ENCODE measurements around the gene BABAM2. TPM values are rescaled to one million over a fixed set of nuclear protein-coding genes. Genes with fewer than 3 reads are reported as not detected.

The BABAM2 gene
- total RNA-seq, 4 donors from 2014 or later = 35.5 to 44.9 (median 39.9) TPM

- no peaks in the 10 kb centered on the region for H3K4me1 ChIP-seq
- H3K27me3 ChIP-seq = no peaks in the 10 kb centered on the region
- H3K9me3 ChIP-seq = no peaks in the 10 kb centered on the region
- H3K27ac ChIP-seq (replicated peaks in 1 of 4) = no peak overlapping the region
- TF ChIP-seq POLR2A (IDR thresholded peaks at IDR 0.05; ENCODE audit: low read depth) (no peak), EP300 (IDR thresholded peaks at IDR 0.05) (no peak), CTCF (IDR thresholded peaks at IDR 0.05) (no peak), POLR2AphosphoS5 (IDR thresholded peaks at IDR 0.05) (no peak)
- H3K4me3 ChIP-seq = no peak overlapping the region
- 100% methylated on average over 3 of the region's 3 CpGs for WGBS
- H3K36me3 ChIP-seq = no peaks in the 10 kb centered on the region
- DNase-seq (ENCODE audit: extremely low spot score) = no peak
- intact Hi-C loops (cut with DNase I) = no loop called here
Observed at GRCh38 chr2:28217042-28217740, 326.7 kb downstream of the BABAM2 start.

- Histone ChIP-seq H3K4me3 (no peak overlapping the region), H3K36me3 (no peaks in the 10 kb centered on the region), H3K9me3 (no peaks in the 10 kb centered on the region), H3K27me3 (no peaks in the 10 kb centered on the region), H3K4me1 (no peaks in the 10 kb centered on the region), H3K27ac (replicated peaks in 1 of 4) (no peak overlapping the region)
- DNase-seq (ENCODE audit: extremely low spot score) = no peak
- 91% methylated on average over 4 of the region's 4 CpGs for WGBS
- intact Hi-C loops (cut with DNase I) = no loop called here
- TF ChIP-seq POLR2A (IDR thresholded peaks at IDR 0.05; ENCODE audit: low read depth) (no peak), EP300 (IDR thresholded peaks at IDR 0.05) (no peak), CTCF (IDR thresholded peaks at IDR 0.05) (no peak), POLR2AphosphoS5 (IDR thresholded peaks at IDR 0.05) (no peak)
Observed at GRCh38 chr2:28219138-28219537, 328.6 kb downstream of the BABAM2 start.

- H3K4me3 ChIP-seq = no peak overlapping the region
- no peaks in the 10 kb centered on the region for H3K27me3 ChIP-seq
- no peak overlapping the region for H3K27ac ChIP-seq (replicated peaks in 1 of 4)
- no peak for TF ChIP-seq CTCF (IDR thresholded peaks at IDR 0.05)
- TF ChIP-seq EP300 (IDR thresholded peaks at IDR 0.05) = no peak
- no peak for TF ChIP-seq POLR2A (IDR thresholded peaks at IDR 0.05; ENCODE audit: low read depth)
- no peak for TF ChIP-seq POLR2AphosphoS5 (IDR thresholded peaks at IDR 0.05)
- intact Hi-C loops (cut with DNase I) = no loop called here
- no peak for DNase-seq (ENCODE audit: extremely low spot score)
- no peaks in the 10 kb centered on the region for H3K36me3 ChIP-seq
- H3K4me1 ChIP-seq = peaks cover 0 to 4% (median 2%) of the 10 kb centered on the region in 4 donors
- 82% methylated on average over 13 of the region's 13 CpGs for WGBS
- H3K9me3 ChIP-seq = no peaks in the 10 kb centered on the region
Observed at GRCh38 chr2:28219758-28220368, 329.3 kb downstream of the BABAM2 start.

- TF ChIP-seq POLR2A (IDR thresholded peaks at IDR 0.05; ENCODE audit: low read depth) (no peak), POLR2AphosphoS5 (IDR thresholded peaks at IDR 0.05) (no peak), CTCF (IDR thresholded peaks at IDR 0.05) (no peak), EP300 (IDR thresholded peaks at IDR 0.05) (no peak)
- intact Hi-C loops (cut with DNase I) = no loop called here
- DNase-seq (ENCODE audit: extremely low spot score) = no peak
- peaks cover 0 to 11% (median 8%) of the 10 kb centered on the region in 4 donors for H3K4me1 ChIP-seq
- no peaks in the 10 kb centered on the region for H3K9me3 ChIP-seq
- H3K27me3 ChIP-seq = no peaks in the 10 kb centered on the region
- peak overlapping the region in 2 of 4 donors; percentile 10 to 24 for H3K27ac ChIP-seq (replicated peaks in 1 of 4)
- WGBS = 74% methylated on average over 9 of the region's 9 CpGs
- H3K4me3 ChIP-seq = no peak overlapping the region
- no peaks in the 10 kb centered on the region for H3K36me3 ChIP-seq
Observed at GRCh38 chr2:28224648-28225472, 334.3 kb downstream of the BABAM2 start.

Measured in esophagus muscularis mucosa (tissue), 4 donors.